AG04450 (cell line): ENCODE measurements around the gene MAPK14. TPM values are rescaled to one million over a fixed set of nuclear protein-coding genes. Genes with fewer than 3 reads are reported as not detected.

Experiments
- CTCF ChIA-PET: fragments of 300-600, 350-600 bp; formaldehyde crosslinking; extraction: SDS; loops from one replicate; lab custom pipeline; 2022; ENCODE audit warnings: antibody characterized with exemption, inconsistent platforms; lab: Charles Lee
- POLR2A ChIA-PET: fragments of 350-600 bp; formaldehyde crosslinking; extraction: SDS; loops from one replicate; lab custom pipeline; 2021; ENCODE audit warnings: antibody characterized with exemption, inconsistent platforms; lab: Yijun Ruan, JAX
- DNase-seq: peaks from one replicate; pipeline ENCODE4 v3.0.0-alpha.2; 2011; ENCODE audit warnings: low read depth, low spot score
- H3K27ac ChIP-seq: one replicate; pipeline ENCODE4 v1.5.1; 2012; ENCODE audit warnings: low read depth, low read length, control low read depth
- H3K27me3 ChIP-seq: one replicate; pipeline ENCODE4 v1.6.0; 2012; ENCODE audit warnings: low read length; ENCODE audit not compliant: control insufficient read depth, insufficient read depth
- H3K4me3 ChIP-seq: 2 replicates; pipeline ENCODE4 v1.5.1; 2011; ENCODE audit warnings: mild to moderate bottlenecking, low read depth, low read length, control low read depth
- H3K9me3 ChIP-seq: 2 replicates; pipeline ENCODE4 v1.5.1; 2012; ENCODE audit warnings: low read length; ENCODE audit not compliant: control insufficient read depth, insufficient read depth
- CTCF ChIP-seq: IDR thresholded peaks from 2 replicates; pipeline ENCODE4 v1.5.1; 2011; ENCODE audit warnings: low read depth, low read length, control low read depth, inconsistent platforms
- polyA plus RNA-seq: library from polyadenylated mRNA; depleted of rRNA; stranded (reverse); fragments of >200 nt; gene quantifications from 2 replicates; pipeline ENCODE4 v1.2.3, GENCODE V29; 2011

MAPK14 gene
- polyA plus RNA-seq, 1 experiment: 55.7 TPM

DNA sequence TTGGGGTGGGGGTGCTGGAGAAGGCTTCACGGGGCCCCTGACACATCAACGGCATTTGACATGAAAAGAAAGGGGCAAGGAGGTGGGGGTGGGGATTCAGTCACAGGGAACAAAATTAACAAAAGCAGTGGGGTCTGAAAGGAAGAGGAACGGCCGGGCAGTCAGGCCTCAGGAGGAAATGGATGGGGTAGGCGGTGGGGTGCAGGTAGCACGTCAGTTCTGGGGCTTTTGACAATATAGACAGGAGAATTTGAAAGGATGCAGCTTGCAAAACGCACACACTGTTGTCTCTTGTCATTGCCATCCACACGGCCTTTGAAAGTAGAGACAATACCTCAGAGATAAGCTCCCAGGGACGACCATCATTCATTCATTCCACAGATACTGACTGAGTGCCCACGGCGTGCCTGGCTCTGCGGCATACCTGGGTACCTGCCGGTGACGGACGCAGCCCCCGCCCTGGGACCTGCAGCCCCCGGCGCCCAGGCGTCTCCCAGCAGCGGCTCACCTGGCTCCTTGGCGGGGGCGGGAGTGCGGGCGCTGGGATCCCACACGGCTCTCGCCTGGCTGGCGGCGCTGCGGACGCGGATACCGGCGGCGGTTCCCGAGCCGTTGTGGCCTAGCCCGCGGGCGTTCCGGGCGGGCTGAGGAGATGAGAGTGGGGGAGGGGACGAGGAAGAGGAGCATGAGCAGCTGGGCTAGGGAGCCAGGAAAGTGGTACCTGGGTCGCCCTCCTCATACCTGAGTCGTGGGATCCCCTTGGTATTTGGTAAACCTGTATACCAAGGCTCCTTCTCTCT lies 3.4 kb upstream of the MAPK14 start, which contains the start of gene SLC26A8:
Gene SLC26A8 (minus strand): TSS at position 646 of the 800 bp plus-strand sequence. CDS start 4,934 bp downstream, outside the sequence.
- CTCF ChIA-PET: interaction anchor here (2.6 kb wide), 1 partner anchor 71 kb away, joined by 10 read pairs; no protein-coding TSS in a partner anchor

DNA sequence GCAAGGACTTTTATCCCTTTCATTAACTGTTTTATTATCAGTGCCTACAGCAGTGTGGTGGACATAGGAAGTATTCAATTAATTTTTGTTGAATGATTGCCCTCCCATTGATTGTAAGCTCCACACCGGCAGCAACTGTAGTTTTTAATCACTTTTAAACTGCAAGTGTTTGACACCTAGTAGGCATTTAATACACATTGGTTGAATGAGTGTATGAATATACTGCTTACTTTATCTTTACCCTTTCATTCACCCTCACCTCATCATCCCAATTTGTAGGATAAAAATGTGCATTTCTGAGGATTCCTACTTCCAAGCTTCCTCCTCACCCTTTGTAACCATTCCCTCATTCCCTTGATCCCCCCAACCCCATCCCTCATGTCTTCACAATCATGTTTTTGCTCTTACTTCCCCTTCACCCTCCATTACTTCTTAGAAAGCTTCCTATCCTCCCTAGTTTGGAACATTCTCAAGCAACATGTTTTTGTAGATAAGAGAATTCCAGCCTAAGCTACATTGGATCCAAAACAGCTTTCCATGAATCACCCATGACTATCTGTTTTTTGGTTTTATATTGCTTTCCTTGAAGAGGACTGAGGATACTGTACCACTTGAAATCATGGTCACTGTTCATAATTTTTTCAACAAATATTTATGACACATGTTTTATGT lies 2.2 kb upstream of the MAPK14 start:
- DNase-seq: no peak
- Histone ChIP-seq H3K27me3 (no peaks in the 10 kb centered on the region), H3K4me3 (no peak overlapping the region), H3K9me3 (peaks cover 5% of the 10 kb centered on the region; the same call in 1 of the 2 replicates), H3K27ac (no peak overlapping the region)
- no peak for TF ChIP-seq CTCF
- ChIA-PET CTCF (interaction anchor here (1.3 to 6.3 kb wide), 2 partner anchors 71 to 170 kb away, joined by 3 to 129 read pairs; no protein-coding TSS in a partner anchor), POLR2A (interaction anchor here (1.0 kb wide), 1 partner anchor 52 kb away, joined by 3 read pairs; no protein-coding TSS in a partner anchor)

More for the DNA sequence above, 3.4 kb upstream of the MAPK14 start, which contains the start of gene SLC26A8:
- H3K27me3 ChIP-seq: no peaks in the 10 kb centered on the region
- no peak for DNase-seq
- no peak within 1 kb of the TSS for H3K27ac ChIP-seq
- H3K4me3 ChIP-seq: no peak within 1 kb of the TSS
- TF ChIP-seq CTCF: no peak
- POLR2A ChIA-PET: interaction anchor here (0.6 kb wide), 1 partner anchor 59 kb away, joined by 3 read pairs; no protein-coding TSS in a partner anchor
- peaks cover 5% of the 10 kb centered on the region; the same call in 1 of the 2 replicates for H3K9me3 ChIP-seq

DNA sequence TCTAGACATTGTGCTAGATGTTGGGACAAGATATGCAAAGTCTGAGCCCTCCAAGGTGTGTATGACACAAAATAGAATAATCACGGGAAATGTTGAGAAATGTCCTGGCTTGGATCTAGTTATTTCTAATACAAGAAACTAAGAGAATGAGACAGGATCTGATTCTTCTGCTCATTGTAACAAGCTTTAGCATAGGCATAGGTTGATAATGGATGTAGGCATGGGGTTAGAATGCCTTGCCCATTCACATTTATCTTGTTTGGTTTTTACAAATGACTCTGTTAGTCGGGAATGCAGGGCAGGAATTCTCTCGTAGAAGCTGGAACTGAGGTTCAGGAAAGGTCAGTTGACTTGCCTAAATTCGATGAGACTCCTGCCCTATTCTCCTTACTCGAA lies 1.7 kb upstream of the MAPK14 start:
- no peak for DNase-seq
- no peaks in the 10 kb centered on the region for H3K27me3 ChIP-seq
- H3K4me3 ChIP-seq: no peak overlapping the region
- no peak for TF ChIP-seq CTCF
- ChIA-PET CTCF (interaction anchor here (1.3 to 6.3 kb wide), 4 partner anchors 31 to 169 kb away, joined by 3 to 129 read pairs (median 8); no protein-coding TSS in a partner anchor), POLR2A (interaction anchor here (1.0 kb wide), 1 partner anchor 52 kb away, joined by 3 read pairs; no protein-coding TSS in a partner anchor)
- H3K27ac ChIP-seq: no peak overlapping the region
- peaks cover 5% of the 10 kb centered on the region; the same call in 1 of the 2 replicates for H3K9me3 ChIP-seq

- POLR2A ChIA-PET: interaction anchor here (0.6 to 2.0 kb wide), 9 partner anchors 23 to 360 kb away, joined by 3 to 6 read pairs (median 4); no protein-coding TSS in a partner anchor
These were observed 674 bp downstream of the MAPK14 start for GRCh38 chr6:36028088-36028876.

More at GRCh38 chr6:36028088-36028876, 674 bp downstream of the MAPK14 start:
- H3K4me3 ChIP-seq: peak overlapping the region; percentile 100
- peaks cover 5% of the 10 kb centered on the region; the same call in 1 of the 2 replicates for H3K9me3 ChIP-seq
- no peaks in the 10 kb centered on the region for H3K27me3 ChIP-seq
- CTCF ChIA-PET: interaction anchor here (0.7 to 6.3 kb wide), 10 partner anchors 24 to 444 kb away, joined by 3 to 129 read pairs (median 4); no protein-coding TSS in a partner anchor
- H3K27ac ChIP-seq: peak overlapping the region; percentile 63
- no peak for TF ChIP-seq CTCF
- DNase-seq: no peak
